ENCODE results near the gene PTPRT. TPM values are rescaled to one million over a fixed set of nuclear protein-coding genes. Genes with fewer than 3 reads are reported as not detected.

The PTPRT gene
- total and polyA plus RNA-seq, 4 donors, result 10.7 to 46.1 (median 32.0) TPM

DNA sequence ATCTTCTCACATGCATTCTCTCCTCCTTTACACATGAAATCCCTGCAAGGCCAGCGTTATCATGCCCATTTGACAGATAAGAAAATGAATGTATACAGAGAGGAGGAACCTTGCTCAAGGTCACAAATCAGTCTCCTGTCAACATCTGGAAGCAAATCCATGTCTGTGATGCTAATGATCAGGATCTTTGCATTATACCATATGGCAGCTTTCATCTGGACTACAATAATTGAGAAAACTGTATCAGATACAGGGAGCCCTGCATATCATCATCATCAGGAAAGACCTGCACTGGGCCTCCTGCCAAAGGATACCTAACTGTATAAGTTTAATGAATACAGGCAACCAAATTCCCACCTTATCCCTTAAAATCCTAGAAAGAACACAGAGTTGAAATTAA is 213.7 kb downstream of the PTPRT start:
- 100% methylated on average over 1 of the region's 1 CpG for WGBS (ENCODE audit: insufficient coverage)
- no peaks in the 10 kb centered on the region for H3K9me3 ChIP-seq (ENCODE audit: control insufficient read depth, insufficient read depth, low read length)
- H3K4me3 ChIP-seq (ENCODE audit: low read depth, low read length), result no peak overlapping the region
- no peaks in the 10 kb centered on the region for H3K36me3 ChIP-seq (ENCODE audit: control insufficient read depth, insufficient read depth, low read length)
- H3K4me1 ChIP-seq (ENCODE audit: control insufficient read depth, insufficient read depth, low read length), result no peaks in the 10 kb centered on the region
- no peak for DNase-seq (ENCODE audit: low read depth in 4 of 6, low spot score in 6 of 6)
- no peak overlapping the region for H3K27ac ChIP-seq (ENCODE audit: low read depth, low read length)
- no peaks in the 10 kb centered on the region for H3K27me3 ChIP-seq (ENCODE audit: control insufficient read depth, insufficient read depth, low read length)

DNA sequence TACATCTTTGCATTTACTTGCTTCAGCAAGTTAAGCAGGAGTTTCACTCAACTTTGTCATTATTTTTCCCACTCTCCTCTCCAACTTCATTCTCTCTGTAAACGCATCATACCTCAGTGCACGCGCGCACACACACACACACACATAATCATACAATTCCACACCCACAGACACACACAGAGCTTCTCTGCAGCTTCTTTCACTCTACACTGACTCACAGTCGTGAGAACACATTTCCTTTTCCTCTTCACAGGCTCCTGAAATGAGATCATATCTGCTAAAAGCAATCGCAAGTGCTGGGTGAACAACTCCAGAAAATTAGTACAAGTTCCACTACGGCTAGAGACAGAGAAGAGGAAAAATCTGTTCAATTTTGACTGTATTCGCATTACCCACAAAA is 215.4 kb downstream of the PTPRT start:
- 83% methylated on average over 7 of the region's 8 CpGs for WGBS (ENCODE audit: insufficient coverage)
- no peaks in the 10 kb centered on the region for H3K4me1 ChIP-seq (ENCODE audit: control insufficient read depth, insufficient read depth, low read length)
- no peak overlapping the region for H3K27ac ChIP-seq (ENCODE audit: low read depth, low read length)
- no peaks in the 10 kb centered on the region for H3K36me3 ChIP-seq (ENCODE audit: control insufficient read depth, insufficient read depth, low read length)
- no peaks in the 10 kb centered on the region for H3K27me3 ChIP-seq (ENCODE audit: control insufficient read depth, insufficient read depth, low read length)
- H3K9me3 ChIP-seq (ENCODE audit: control insufficient read depth, insufficient read depth, low read length), result no peaks in the 10 kb centered on the region
- DNase-seq (ENCODE audit: low read depth in 4 of 6, low spot score in 6 of 6), result no peak
- no peak overlapping the region for H3K4me3 ChIP-seq (ENCODE audit: low read depth, low read length)

- H3K27ac ChIP-seq (ENCODE audit: low read depth, low read length), result no peak overlapping the region
- WGBS (ENCODE audit: insufficient coverage), result 100% methylated on average over 4 of the region's 5 CpGs
Measured at GRCh38 chr20:42972591-42972990, 217.1 kb downstream of the PTPRT start.

DNA sequence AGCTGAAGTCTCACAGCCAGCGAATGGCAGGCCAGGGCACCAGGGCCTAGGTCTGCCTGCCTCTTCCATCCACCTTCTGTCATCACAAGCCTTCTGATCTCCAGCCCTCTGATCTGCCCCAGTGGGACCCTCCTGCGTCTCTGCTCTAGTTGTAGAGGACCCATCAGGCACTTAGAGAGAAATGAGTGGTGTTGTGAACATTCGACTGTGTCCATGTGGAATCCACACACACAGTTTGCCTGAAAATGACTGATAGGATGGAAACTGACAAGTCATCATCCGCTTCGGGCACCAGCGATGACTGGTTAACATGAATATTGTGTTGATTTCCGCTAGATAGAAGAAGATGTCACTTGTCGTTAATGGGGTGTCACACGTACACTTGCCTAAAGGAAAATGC is 221.0 kb downstream of the PTPRT start:
- Histone ChIP-seq H3K4me3 (ENCODE audit: low read depth, low read length) (no peak overlapping the region), H3K9me3 (ENCODE audit: control insufficient read depth, insufficient read depth, low read length) (no peaks in the 10 kb centered on the region), H3K27me3 (ENCODE audit: control insufficient read depth, insufficient read depth, low read length) (no peaks in the 10 kb centered on the region), H3K36me3 (ENCODE audit: control insufficient read depth, insufficient read depth, low read length) (no peaks in the 10 kb centered on the region), H3K27ac (ENCODE audit: low read depth, low read length) (no peak overlapping the region), H3K4me1 (ENCODE audit: control insufficient read depth, insufficient read depth, low read length) (no peaks in the 10 kb centered on the region)
- DNase-seq (ENCODE audit: low read depth in 4 of 6, low spot score in 6 of 6), result no peak
- WGBS (ENCODE audit: insufficient coverage), result 88% methylated on average over 4 of the region's 9 CpGs

More at GRCh38 chr20:42972591-42972990, 217.1 kb downstream of the PTPRT start:
- Histone ChIP-seq H3K27me3 (ENCODE audit: control insufficient read depth, insufficient read depth, low read length) (no peaks in the 10 kb centered on the region), H3K36me3 (ENCODE audit: control insufficient read depth, insufficient read depth, low read length) (no peaks in the 10 kb centered on the region), H3K9me3 (ENCODE audit: control insufficient read depth, insufficient read depth, low read length) (no peaks in the 10 kb centered on the region), H3K4me1 (ENCODE audit: control insufficient read depth, insufficient read depth, low read length) (no peaks in the 10 kb centered on the region), H3K4me3 (ENCODE audit: low read depth, low read length) (no peak overlapping the region)
- no peak for DNase-seq (ENCODE audit: low read depth in 4 of 6, low spot score in 6 of 6)

- Histone ChIP-seq H3K27ac (ENCODE audit: low read depth, low read length) (no peak overlapping the region), H3K36me3 (ENCODE audit: control insufficient read depth, insufficient read depth, low read length) (no peaks in the 10 kb centered on the region), H3K9me3 (ENCODE audit: control insufficient read depth, insufficient read depth, low read length) (no peaks in the 10 kb centered on the region), H3K4me1 (ENCODE audit: control insufficient read depth, insufficient read depth, low read length) (no peaks in the 10 kb centered on the region), H3K27me3 (ENCODE audit: control insufficient read depth, insufficient read depth, low read length) (no peaks in the 10 kb centered on the region), H3K4me3 (ENCODE audit: low read depth, low read length) (no peak overlapping the region)
- no peak for DNase-seq (ENCODE audit: low read depth in 4 of 6, low spot score in 6 of 6)
- 20% methylated on average over 1 of the region's 2 CpGs for whole genome bisulfite sequencing (ENCODE audit: insufficient coverage)
Measured at GRCh38 chr20:42963796-42964195, 225.9 kb downstream of the PTPRT start.

GRCh38 chr20:42961771-42962170 is 227.9 kb downstream of the PTPRT start:
- Histone ChIP-seq H3K4me3 (ENCODE audit: low read depth, low read length) (no peak overlapping the region), H3K9me3 (ENCODE audit: control insufficient read depth, insufficient read depth, low read length) (no peaks in the 10 kb centered on the region), H3K4me1 (ENCODE audit: control insufficient read depth, insufficient read depth, low read length) (no peaks in the 10 kb centered on the region), H3K36me3 (ENCODE audit: control insufficient read depth, insufficient read depth, low read length) (no peaks in the 10 kb centered on the region), H3K27me3 (ENCODE audit: control insufficient read depth, insufficient read depth, low read length) (no peaks in the 10 kb centered on the region), H3K27ac (ENCODE audit: low read depth, low read length) (no peak overlapping the region)
- no peak for DNase-seq (ENCODE audit: low read depth in 4 of 6, low spot score in 6 of 6)
- 83% methylated on average over 3 of the region's 6 CpGs for WGBS (ENCODE audit: insufficient coverage)

DNA sequence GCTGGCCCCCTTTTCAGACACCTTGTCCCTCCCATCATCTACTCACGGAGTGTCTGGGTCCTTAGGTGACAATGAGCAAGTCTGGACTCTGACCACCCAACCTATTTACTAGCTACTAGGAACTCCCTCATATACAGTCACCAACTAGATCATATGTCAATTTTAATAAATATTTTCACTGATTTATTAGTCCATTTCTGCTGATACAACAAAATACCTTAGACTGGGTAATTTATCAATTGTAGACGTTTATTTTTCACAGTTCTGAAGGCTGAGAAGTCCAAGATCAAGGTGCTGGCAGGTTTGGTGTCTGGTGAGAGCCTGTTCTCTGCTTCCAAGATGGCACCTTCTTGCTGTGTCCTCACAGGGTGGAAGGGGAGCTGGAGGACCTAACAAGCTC is 229.7 kb downstream of the PTPRT start:
- Histone ChIP-seq H3K36me3 (ENCODE audit: control insufficient read depth, insufficient read depth, low read length) (no peaks in the 10 kb centered on the region), H3K4me3 (ENCODE audit: low read depth, low read length) (no peak overlapping the region), H3K4me1 (ENCODE audit: control insufficient read depth, insufficient read depth, low read length) (no peaks in the 10 kb centered on the region), H3K27me3 (ENCODE audit: control insufficient read depth, insufficient read depth, low read length) (no peaks in the 10 kb centered on the region), H3K27ac (ENCODE audit: low read depth, low read length) (no peak overlapping the region), H3K9me3 (ENCODE audit: control insufficient read depth, insufficient read depth, low read length) (no peaks in the 10 kb centered on the region)
- no peak for DNase-seq (ENCODE audit: low read depth in 4 of 6, low spot score in 6 of 6)
- WGBS (ENCODE audit: insufficient coverage), result 100% methylated on average over 1 of the region's 2 CpGs

- Histone ChIP-seq H3K36me3 (ENCODE audit: control insufficient read depth, insufficient read depth, low read length) (no peaks in the 10 kb centered on the region), H3K4me3 (ENCODE audit: low read depth, low read length) (no peak overlapping the region), H3K9me3 (ENCODE audit: control insufficient read depth, insufficient read depth, low read length) (no peaks in the 10 kb centered on the region), H3K27me3 (ENCODE audit: control insufficient read depth, insufficient read depth, low read length) (no peaks in the 10 kb centered on the region), H3K27ac (ENCODE audit: low read depth, low read length) (no peak overlapping the region), H3K4me1 (ENCODE audit: control insufficient read depth, insufficient read depth, low read length) (no peaks in the 10 kb centered on the region)
- DNase-seq (ENCODE audit: low read depth in 4 of 6, low spot score in 6 of 6), result no peak
- WGBS (ENCODE audit: insufficient coverage), result no CpG with 5 or more reads among the region's 2 CpGs
Measured at GRCh38 chr20:42958367-42959069, 231.2 kb downstream of the PTPRT start.

DNA sequence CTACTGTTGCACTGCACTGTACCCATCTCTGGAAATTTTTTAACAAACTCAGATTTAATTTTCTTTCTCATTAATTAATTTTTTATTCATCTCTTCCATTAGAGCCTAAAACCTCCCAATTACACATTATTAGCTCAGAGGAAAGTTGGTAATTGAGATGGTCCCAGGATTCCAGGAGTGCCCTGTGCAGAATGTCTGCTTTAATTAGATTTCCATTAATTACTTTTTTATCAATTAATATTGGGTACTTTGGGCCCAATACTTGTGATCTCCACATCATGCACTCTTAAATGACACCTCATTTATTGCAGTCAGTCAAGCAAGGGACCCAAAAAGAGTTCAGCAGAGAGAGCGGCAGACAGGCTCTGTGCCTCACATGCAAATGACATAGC is 232.0 kb downstream of the PTPRT start:
- WGBS (ENCODE audit: insufficient coverage), result 70% methylated on average over 1 of the region's 1 CpG

GRCh38 chr20:42957018-42957703 is 232.5 kb downstream of the PTPRT start:
- H3K36me3 ChIP-seq (ENCODE audit: control insufficient read depth, insufficient read depth, low read length), result no peaks in the 10 kb centered on the region
- no CpG with 5 or more reads among the region's 9 CpGs for WGBS (ENCODE audit: insufficient coverage)
- DNase-seq (ENCODE audit: low read depth in 4 of 6, low spot score in 6 of 6), result no peak
- H3K27me3 ChIP-seq (ENCODE audit: control insufficient read depth, insufficient read depth, low read length), result no peaks in the 10 kb centered on the region
- no peak overlapping the region for H3K27ac ChIP-seq (ENCODE audit: low read depth, low read length)
- no peak overlapping the region for H3K4me3 ChIP-seq (ENCODE audit: low read depth, low read length)
- no peaks in the 10 kb centered on the region for H3K9me3 ChIP-seq (ENCODE audit: control insufficient read depth, insufficient read depth, low read length)
- H3K4me1 ChIP-seq (ENCODE audit: control insufficient read depth, insufficient read depth, low read length), result no peaks in the 10 kb centered on the region

More for the DNA sequence above, 232.0 kb downstream of the PTPRT start:
- no peaks in the 10 kb centered on the region for H3K9me3 ChIP-seq (ENCODE audit: control insufficient read depth, insufficient read depth, low read length)
- H3K27me3 ChIP-seq (ENCODE audit: control insufficient read depth, insufficient read depth, low read length), result no peaks in the 10 kb centered on the region
- no peaks in the 10 kb centered on the region for H3K4me1 ChIP-seq (ENCODE audit: control insufficient read depth, insufficient read depth, low read length)
- H3K4me3 ChIP-seq (ENCODE audit: low read depth, low read length), result no peak overlapping the region
- H3K27ac ChIP-seq (ENCODE audit: low read depth, low read length), result no peak overlapping the region
- no peaks in the 10 kb centered on the region for H3K36me3 ChIP-seq (ENCODE audit: control insufficient read depth, insufficient read depth, low read length)
- DNase-seq (ENCODE audit: low read depth in 4 of 6, low spot score in 6 of 6), result no peak

All from spinal cord (tissue), 10 donors.